Right atrium auricular region (tissue), 2 donors: ENCODE results near the gene MYL1. TPM values are rescaled to one million over a fixed set of nuclear protein-coding genes. Genes with fewer than 3 reads are reported as not detected.

ENCODE experiments used
- DNase-seq: peaks from one replicate; pipeline ENCODE4 v3.0.0-alpha.2; 2019; ENCODE audit warnings: low spot score
- H3K27ac ChIP-seq, 2 donors: fragments of 200-600 bp; sonication (generic); 1 replicate in 1 of 2; 2 replicates in 1 of 2; pipeline ENCODE4 v1.5.1; 2016 to 2019
- H3K27me3 ChIP-seq, 2 donors: fragments of 200-600 bp; sonication (generic); one replicate each; pipeline versions ENCODE4 v1.5.1 to v1.6.0; 2017 to 2019
- H3K36me3 ChIP-seq: fragments of 200-600 bp; sonication (generic); one replicate; pipeline ENCODE4 v1.5.1; 2016
- H3K4me1 ChIP-seq, 2 donors: fragments of 200-600 bp; sonication (generic); one replicate each; pipeline versions ENCODE4 v1.5.1 to v1.6.0; 2017 to 2019
- H3K4me3 ChIP-seq, 2 donors: fragments of 200-600 bp; sonication (generic); 1 replicate in 1 of 2; 2 replicates in 1 of 2; pipeline ENCODE4 v1.5.1; 2017 to 2019; ENCODE audit warnings: mild to moderate bottlenecking in 1 of 2, moderate library complexity in 1 of 2
- H3K9me3 ChIP-seq, 2 donors: fragments of 200-600 bp; sonication (generic); one replicate each; pipeline ENCODE4 v1.5.1; 2019
- total RNA-seq, 2 donors: library from RNA; depleted of rRNA; stranded (reverse); fragments of >200 nt; gene quantifications; one replicate each; pipeline ENCODE4 v1.1.0, GENCODE V29; 2016
- TF ChIP-seq, protein P1 (sequence below), 2 donors: fragments of 200-600 bp; sonication (generic); IDR thresholded peaks; one replicate each; pipeline ENCODE4 v1.5.1; 2019; ENCODE audit warnings: antibody characterized with exemption in 2 of 2

The MYL1 gene
- total RNA-seq, 2 donors from 2014 or later: 0.43 TPM; not detected in 1

DNA sequence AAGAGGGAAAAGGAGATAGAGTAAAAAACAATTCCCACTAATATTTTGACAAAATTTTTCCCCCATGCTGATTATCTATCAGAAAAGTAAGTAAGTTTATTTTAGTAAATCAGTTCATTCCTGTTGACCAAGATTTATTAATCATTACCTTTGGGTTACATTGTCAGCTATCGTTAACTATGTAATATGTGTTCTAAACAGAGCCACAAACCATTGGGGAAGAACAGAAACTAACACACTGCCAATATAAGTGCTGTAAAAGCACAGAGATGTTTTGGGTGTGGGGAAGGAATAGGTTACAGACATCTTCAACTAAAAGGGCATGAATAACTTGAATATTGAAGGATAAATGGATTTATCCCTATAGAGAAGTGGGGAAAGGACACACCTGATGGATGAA is 47.3 kb downstream of the MYL1 start:
- Histone ChIP-seq H3K27me3 (no peaks in the 10 kb centered on the region), H3K9me3 (no peaks in the 10 kb centered on the region), H3K4me1 (no peaks in the 10 kb centered on the region), H3K4me3 (no peak overlapping the region), H3K36me3 (no peaks in the 10 kb centered on the region), H3K27ac (no peak overlapping the region)
- TF ChIP-seq, protein P1, sequence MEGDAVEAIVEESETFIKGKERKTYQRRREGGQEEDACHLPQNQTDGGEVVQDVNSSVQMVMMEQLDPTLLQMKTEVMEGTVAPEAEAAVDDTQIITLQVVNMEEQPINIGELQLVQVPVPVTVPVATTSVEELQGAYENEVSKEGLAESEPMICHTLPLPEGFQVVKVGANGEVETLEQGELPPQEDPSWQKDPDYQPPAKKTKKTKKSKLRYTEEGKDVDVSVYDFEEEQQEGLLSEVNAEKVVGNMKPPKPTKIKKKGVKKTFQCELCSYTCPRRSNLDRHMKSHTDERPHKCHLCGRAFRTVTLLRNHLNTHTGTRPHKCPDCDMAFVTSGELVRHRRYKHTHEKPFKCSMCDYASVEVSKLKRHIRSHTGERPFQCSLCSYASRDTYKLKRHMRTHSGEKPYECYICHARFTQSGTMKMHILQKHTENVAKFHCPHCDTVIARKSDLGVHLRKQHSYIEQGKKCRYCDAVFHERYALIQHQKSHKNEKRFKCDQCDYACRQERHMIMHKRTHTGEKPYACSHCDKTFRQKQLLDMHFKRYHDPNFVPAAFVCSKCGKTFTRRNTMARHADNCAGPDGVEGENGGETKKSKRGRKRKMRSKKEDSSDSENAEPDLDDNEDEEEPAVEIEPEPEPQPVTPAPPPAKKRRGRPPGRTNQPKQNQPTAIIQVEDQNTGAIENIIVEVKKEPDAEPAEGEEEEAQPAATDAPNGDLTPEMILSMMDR (IDR thresholded peaks at IDR 0.05): no peak
- no peak for DNase-seq

DNA sequence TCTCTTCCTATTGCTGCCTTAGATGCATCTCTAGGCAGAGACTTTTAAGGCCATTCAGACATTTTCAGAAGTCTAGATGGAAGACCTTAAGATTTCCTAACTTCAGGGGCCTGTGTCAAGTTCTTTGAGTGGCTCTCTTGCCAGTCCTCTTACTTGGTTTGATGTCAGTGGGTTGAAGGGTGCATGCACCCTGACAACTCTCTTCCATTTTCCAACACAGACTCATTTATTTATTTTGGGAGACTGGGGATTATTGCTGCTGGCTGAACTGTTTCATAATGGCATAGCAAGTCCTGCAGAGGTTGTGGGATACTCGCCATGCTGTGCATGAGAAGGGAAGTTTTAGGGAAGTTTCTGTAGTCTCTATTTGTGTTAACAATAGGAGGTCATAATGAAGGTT is 50.7 kb downstream of the MYL1 start:
- H3K27me3 ChIP-seq: no peaks in the 10 kb centered on the region
- no peak overlapping the region for H3K4me3 ChIP-seq
- H3K9me3 ChIP-seq: no peaks in the 10 kb centered on the region
- DNase-seq: no peak
- no peaks in the 10 kb centered on the region for H3K4me1 ChIP-seq
- H3K27ac ChIP-seq: no peak overlapping the region
- H3K36me3 ChIP-seq: no peaks in the 10 kb centered on the region
- TF ChIP-seq, protein P1 (IDR thresholded peaks at IDR 0.05): no peak

DNA sequence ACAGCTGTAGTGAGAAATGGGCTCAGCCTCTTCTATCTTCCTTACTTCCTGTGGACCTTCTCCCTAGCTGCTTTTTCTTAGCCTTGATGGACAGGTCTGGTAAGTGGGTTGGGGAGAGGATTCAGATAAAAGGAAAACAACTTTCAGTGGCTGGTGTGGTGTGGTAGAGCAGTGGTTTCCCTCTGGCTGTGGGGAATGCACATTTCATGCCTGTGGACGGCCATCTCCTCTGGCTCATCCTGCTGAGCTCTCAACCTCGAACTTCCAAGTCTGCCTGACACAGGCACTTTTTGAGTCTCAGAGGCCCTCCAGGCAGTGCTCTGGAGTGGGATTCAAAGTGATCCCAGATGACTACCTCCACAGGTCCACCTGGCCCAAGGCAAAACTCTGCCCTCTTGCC is 51.1 kb downstream of the MYL1 start:
- no peak for DNase-seq
- Histone ChIP-seq H3K27ac (no peak overlapping the region), H3K36me3 (no peaks in the 10 kb centered on the region), H3K4me1 (no peaks in the 10 kb centered on the region), H3K27me3 (no peaks in the 10 kb centered on the region), H3K9me3 (no peaks in the 10 kb centered on the region), H3K4me3 (no peak overlapping the region)
- TF ChIP-seq, protein P1 (IDR thresholded peaks at IDR 0.05): no peak

DNA sequence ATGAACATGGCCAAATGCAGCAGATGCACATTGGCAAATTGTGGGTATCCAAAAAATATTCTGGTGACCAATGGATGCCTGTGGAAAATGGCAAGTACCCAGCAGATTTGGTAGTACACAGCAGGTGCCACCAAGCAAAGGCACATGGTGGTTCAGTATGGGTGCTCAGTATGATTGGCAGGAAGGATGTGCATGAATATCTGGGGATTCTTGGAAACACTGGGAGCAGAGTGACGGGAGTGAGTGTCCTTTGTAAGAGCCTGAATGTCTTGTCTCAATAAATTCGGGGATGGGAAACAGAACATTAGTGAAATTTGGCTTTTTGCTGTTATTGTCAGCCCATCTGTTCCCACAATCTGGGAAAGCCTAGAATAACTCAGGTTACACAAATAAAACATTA is 52.9 kb downstream of the MYL1 start:
- DNase-seq: no peak
- no peak overlapping the region for H3K4me3 ChIP-seq
- no peaks in the 10 kb centered on the region for H3K36me3 ChIP-seq
- TF ChIP-seq, protein P1 (IDR thresholded peaks at IDR 0.05): no peak
- no peaks in the 10 kb centered on the region for H3K4me1 ChIP-seq
- H3K27me3 ChIP-seq: no peaks in the 10 kb centered on the region
- no peaks in the 10 kb centered on the region for H3K9me3 ChIP-seq
- H3K27ac ChIP-seq: no peak overlapping the region

DNA sequence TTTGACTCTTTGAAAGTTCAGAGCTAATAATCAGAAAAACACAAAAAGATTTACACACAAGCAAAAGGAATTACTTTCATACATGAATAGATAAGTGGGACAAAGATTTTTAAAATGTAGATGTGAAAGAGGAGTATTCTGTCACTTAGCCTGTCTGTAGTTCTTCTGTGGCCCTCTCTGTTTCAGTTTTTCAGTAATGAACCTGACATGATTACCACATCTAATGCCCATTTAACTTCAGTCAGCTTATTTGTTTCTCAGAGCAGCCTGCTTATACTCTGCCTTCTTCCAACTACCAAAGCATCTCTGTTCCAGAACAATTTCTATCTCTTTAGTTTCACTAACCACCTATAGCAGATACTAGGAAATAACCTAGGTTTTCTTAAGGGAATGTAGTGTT is 55.3 kb downstream of the MYL1 start:
- DNase-seq: no peak
- no peaks in the 10 kb centered on the region for H3K36me3 ChIP-seq

More for the DNA sequence above, 55.3 kb downstream of the MYL1 start:
- H3K4me3 ChIP-seq: no peak overlapping the region
- no peak overlapping the region for H3K27ac ChIP-seq
- no peaks in the 10 kb centered on the region for H3K9me3 ChIP-seq
- TF ChIP-seq, protein P1 (IDR thresholded peaks at IDR 0.05): no peak
- H3K27me3 ChIP-seq: no peaks in the 10 kb centered on the region
- H3K4me1 ChIP-seq: no peaks in the 10 kb centered on the region
